GM12874 (cell line): ENCODE measurements around the gene OR2F1.

ENCODE experiments used
- CTCF ChIP-seq: IDR thresholded peaks from 2 replicates; pipeline ENCODE4 v1.5.1; 2011; ENCODE audit warnings: low read depth, mild to moderate bottlenecking, control low read depth, low read length, moderate library complexity; ENCODE audit not compliant: insufficient read depth

OR2F1 gene

GRCh38 chr7:143978585-143978984, 23.9 kb downstream of the OR2F1 start:
- no peak for TF ChIP-seq CTCF

DNA sequence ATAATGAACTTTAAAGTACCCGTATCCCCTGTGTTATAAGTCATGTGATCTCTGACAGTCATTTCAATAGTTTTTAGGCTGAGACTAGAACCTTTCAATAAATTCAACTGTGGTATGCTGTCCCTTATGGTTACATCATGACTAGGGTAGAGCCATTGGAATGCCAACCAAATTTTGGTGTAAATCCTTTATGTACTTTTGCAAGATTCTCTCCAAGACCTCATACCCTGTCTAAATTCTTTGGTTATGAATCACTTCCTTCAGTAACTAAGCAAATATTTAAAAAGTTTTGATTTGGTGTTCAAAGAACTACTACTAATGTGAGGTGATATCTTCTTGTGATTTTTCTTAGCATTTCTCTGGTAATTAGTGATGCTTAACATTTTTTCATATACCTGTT, 24.7 kb downstream of the OR2F1 start:
- TF ChIP-seq CTCF, result no peak

DNA sequence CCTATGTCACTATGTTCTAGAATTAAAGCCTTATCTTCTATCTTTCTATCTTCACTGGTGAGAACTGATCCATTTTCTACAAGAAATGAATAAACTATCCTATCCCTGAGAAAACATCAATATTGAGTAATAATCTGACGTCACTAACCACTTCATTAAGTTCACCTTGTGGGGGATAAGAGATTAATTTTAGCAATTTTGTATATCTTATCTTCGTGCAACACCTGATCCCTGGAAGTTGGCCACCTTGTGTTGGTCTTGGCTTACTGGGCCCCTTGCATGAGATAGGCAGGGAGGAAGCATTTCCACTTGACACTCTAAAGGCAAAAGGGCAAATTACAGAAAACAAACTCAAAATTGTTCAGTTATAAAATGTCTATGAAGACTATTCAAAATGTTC, 25.4 kb downstream of the OR2F1 start:
- no peak for TF ChIP-seq CTCF

DNA sequence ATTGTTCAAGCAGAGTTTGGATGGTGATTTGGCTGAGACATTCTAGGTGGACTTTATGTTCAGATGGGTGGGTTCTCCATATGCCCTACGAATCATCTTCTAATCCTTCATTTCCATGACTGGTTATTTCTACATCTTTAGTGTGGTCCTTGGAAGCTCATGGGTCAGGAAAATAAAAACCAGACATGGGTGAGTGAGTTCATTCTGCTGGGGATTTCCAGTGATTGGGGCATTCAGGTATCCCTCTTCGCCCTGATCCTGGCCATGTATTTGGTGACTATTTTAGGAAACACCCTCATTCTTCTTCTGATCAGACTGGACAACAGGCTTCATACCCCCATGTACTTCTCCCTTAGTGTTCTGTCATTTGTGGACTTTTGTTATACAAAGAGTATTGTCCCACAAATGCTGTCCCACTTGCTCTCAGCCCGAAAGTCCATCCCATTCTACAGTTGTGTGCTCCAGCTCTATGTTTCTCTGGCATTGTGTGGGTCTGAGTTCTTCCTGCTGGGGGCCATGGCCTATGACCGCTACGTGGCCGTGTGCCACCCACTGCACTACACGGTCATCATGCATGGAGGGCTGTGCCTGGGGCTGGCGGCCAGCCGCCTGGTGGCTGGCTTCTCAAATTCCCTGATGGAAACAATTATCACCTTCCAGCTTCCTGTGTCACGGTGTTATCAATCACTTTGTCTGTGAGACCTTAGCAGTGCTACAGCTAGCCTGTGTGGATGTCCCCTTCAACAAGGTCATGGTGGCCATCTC, 26.3 kb downstream of the OR2F1 start:
- TF ChIP-seq CTCF, result no peak

- no peak for TF ChIP-seq CTCF
These were observed 29.3 kb downstream of the OR2F1 start for GRCh38 chr7:143983960-143984359.

- no peak for TF ChIP-seq CTCF
These were observed 32.9 kb downstream of the OR2F1 start for GRCh38 chr7:143987513-143987912.

- no peak for TF ChIP-seq CTCF
These were observed 34.5 kb downstream of the OR2F1 start for GRCh38 chr7:143988976-143989745.
